Epithelial cell of proximal tubule (primary cell): ENCODE data around the gene NHS. TPM values are rescaled to one million over a fixed set of nuclear protein-coding genes. Genes with fewer than 3 reads are reported as not detected.

Source experiments
- DNase-seq: peaks from one replicate; pipeline ENCODE4 v3.0.0-alpha.2; 2011; ENCODE audit warnings: low read depth
- H3K4me3 ChIP-seq: 2 replicates; pipeline ENCODE4 v1.5.1; 2011; ENCODE audit warnings: low read depth, mild to moderate bottlenecking, low read length
- total RNA-seq: library from RNA; depleted of rRNA; stranded (reverse); fragments of >200 nt; gene quantifications from 2 replicates; pipeline ENCODE4 v1.2.3, GENCODE V29; 2015
- TF ChIP-seq, protein P1 (sequence below): conservative IDR thresholded peaks from 2 replicates; pipeline ENCODE4 v1.5.1; 2012; ENCODE audit warnings: low read depth, mild to moderate bottlenecking, low read length

Gene NHS
- total RNA-seq, 1 donor from 2014 or later, result 7.6 TPM

DNA sequence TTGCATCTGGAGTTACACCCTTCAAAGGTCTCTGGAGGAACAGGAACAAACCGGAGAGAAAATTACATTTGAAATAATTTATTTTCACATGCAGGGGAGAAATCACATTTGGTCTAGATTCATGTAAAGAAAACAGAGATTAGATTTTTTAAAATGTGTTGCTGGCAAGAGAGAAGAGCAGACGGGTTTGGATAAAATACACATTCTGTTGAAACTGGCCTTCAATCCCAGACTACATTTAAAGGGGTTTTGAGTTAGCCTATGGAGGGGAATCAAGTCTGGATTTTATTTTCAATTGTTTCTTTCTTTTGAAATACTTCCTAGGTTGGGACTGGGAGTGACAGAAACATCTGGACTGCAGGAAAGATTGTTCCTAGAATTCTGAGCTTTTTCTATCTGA, 180.8 kb downstream of the NHS start:
- H3K4me3 ChIP-seq, result no peak overlapping the region
- TF ChIP-seq, protein P1, sequence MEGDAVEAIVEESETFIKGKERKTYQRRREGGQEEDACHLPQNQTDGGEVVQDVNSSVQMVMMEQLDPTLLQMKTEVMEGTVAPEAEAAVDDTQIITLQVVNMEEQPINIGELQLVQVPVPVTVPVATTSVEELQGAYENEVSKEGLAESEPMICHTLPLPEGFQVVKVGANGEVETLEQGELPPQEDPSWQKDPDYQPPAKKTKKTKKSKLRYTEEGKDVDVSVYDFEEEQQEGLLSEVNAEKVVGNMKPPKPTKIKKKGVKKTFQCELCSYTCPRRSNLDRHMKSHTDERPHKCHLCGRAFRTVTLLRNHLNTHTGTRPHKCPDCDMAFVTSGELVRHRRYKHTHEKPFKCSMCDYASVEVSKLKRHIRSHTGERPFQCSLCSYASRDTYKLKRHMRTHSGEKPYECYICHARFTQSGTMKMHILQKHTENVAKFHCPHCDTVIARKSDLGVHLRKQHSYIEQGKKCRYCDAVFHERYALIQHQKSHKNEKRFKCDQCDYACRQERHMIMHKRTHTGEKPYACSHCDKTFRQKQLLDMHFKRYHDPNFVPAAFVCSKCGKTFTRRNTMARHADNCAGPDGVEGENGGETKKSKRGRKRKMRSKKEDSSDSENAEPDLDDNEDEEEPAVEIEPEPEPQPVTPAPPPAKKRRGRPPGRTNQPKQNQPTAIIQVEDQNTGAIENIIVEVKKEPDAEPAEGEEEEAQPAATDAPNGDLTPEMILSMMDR, result no peak
- DNase-seq, result no peak

DNA sequence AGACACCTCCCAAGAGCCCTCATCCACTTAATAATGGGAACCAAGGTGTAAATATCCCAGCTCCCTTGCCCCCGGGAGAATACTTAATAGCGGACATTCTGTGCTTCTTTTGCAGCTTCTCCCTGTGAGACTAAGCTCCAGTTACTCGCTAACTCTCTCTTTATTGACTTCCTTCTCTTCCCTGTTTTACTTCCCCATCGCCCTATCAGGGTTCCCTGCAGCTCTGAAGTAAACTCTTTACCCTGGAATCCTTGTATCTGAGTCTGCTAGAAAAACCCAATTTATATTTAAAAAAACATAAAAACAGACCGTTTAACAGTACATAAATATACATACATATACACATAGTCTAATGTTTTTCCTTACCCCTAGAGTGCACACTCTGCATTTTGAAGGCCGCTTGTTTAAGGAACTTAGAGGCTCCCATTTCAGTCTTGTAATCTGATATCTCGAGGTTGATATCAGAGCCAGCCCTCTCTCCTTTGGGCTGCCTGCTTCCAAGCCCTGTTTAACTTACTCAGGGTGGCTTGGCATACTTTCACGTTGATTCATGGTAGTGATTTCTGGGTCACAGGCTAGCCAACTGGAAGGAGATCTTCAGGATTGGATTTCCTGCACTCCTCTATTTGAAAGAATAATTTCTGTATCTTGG, 184.9 kb downstream of the NHS start:
- DNase-seq, result no peak
- H3K4me3 ChIP-seq, result peak overlapping the region; percentile 50
- TF ChIP-seq, protein P1, result no peak

DNA sequence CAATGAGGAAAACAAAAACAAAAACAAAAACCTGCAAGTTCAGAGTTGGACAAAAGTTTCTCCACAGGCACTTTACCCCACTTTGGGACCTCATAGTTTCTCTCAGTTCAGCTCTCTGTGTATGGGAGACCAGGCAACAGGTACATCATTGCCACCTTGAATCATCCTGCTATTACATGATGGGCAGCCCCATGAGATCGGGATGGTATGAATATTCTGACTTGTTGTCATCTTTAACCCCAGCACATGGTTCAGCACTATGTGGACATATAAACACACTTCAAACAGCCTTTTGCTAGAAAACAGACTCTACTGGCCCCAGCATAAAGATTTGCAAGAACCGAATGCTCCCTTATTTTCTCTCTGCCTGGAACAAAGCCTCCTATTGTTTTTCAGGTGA, 185.4 kb downstream of the NHS start:
- H3K4me3 ChIP-seq, result no peak overlapping the region
- no peak for DNase-seq
- TF ChIP-seq, protein P1, result no peak

DNA sequence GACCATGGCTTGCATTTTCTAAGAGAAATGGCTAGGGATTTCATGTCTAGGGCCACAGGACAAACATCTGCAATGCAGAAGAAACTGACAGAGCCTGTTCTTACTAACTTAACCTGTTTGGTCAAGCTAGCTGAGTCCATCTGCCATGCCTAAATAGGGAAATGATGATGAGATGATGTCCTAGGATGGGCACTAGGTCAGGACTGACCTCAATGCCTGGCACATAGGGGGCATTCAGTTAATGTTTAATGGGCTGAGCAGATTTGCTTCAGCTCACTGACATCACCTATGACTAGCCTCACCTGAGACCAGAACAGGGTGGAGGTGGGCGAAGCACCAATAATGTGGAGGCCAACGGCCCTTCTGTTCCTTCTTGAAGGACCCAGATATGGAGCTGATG, 188.1 kb downstream of the NHS start:
- no peak for DNase-seq
- H3K4me3 ChIP-seq, result no peak overlapping the region
- TF ChIP-seq, protein P1, result no peak

DNA sequence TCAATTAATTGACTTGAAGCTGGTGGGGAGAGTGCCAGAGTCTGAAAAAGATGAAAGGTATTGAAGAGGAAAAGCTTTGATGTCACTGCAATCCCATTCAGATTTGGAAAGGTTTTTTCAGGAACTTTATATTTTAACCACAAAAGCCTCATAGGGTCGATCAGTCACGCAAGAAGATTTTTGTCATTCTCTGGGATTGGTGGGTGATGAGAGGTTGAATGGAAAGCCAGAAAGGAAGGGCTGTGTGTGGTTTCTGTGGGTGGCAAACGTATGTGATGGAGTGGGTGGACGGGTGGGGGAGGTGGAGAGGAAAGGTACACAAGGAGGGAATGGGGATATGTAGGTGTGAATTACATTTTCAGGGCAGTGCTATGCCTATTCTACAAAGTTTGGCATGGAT, 188.5 kb downstream of the NHS start:
- no peak overlapping the region for H3K4me3 ChIP-seq
- no peak for DNase-seq
- TF ChIP-seq, protein P1, result no peak

DNA sequence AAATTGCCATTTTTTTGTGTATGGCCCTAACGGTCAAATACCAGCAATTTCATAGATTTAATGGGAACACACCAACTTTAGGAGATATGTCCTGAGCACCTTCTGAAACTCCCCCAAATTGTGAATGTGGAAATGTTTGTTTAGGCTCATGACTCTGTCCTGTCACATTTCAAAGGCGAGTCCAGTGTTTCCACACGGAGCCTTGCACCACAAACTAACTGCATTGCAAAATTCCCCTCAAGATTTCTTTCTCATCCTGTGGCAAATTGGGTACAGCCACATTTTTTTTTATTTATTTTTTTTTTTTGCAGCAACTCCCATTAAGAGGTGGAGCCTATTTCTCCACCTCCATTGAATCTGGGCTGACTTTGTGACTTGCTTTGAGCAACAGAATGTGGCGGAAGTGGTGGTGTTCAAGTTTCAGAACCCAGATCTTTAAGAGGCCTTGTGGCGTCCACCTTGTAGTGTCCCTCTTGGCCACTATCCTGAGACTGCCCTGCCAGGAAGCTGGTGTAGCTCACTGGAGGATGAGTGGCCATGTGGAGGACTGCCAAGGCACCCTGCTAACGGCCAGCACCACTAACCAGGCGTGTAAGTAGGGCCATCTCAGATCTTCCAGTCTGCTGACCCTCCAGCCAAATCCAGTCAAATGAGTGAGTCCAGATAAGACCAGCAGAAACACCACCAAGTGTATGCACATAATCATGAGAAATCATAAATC, 189.8 kb downstream of the NHS start:
- TF ChIP-seq, protein P1, result no peak
- DNase-seq, result no peak
- H3K4me3 ChIP-seq, result no peak overlapping the region

DNA sequence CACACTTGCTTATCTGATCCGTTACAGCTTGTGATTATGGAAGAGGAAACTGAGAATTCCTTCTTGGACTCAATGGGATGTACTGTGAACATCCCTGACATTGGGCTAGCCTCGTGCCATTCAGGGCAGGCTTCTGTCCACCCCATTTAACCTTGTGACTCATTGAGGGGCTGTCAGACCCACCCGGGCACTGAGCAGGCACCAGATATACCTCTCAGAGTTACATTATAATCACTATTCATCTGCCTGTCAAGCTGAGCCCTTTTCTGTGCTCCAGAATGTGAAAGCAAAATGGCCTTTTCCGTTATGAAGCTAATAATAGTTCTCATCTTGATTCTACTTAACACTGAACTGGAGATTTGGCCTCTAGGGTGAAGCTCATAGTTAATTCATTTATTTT, 191.7 kb downstream of the NHS start:
- no peak for DNase-seq
- H3K4me3 ChIP-seq, result no peak overlapping the region
- TF ChIP-seq, protein P1, result no peak
